Measurements from ENCODE around the gene CHPF.

Gene CHPF

GRCh38 chr2:219573166-219573565, 29.6 kb upstream of the CHPF start:
- no peak for DNase-seq (ENCODE audit: extremely low read depth, insufficient read length)
- Histone ChIP-seq H3K4me3 (replicated peaks; ENCODE audit: low read depth, low read length) (no peak overlapping the region), H3K36me3 (ENCODE audit: control insufficient read depth, insufficient read depth, low read length) (no peaks in the 10 kb centered on the region), H3K27me3 (replicated peaks; ENCODE audit: control insufficient read depth, insufficient read depth, low read length) (no peaks in the 10 kb centered on the region; the same call in 1 of the 2 replicates)
- no peak for TF ChIP-seq CTCF (IDR thresholded peaks at IDR 0.05; ENCODE audit: insufficient read depth, low read length, poor library complexity, severe bottlenecking)

GRCh38 chr2:219572237-219573001, 28.8 kb upstream of the CHPF start, which contains the start of gene INHA:
TSS of gene INHA (plus strand) at chr2:219572310. CDS start at chr2:219572375, 65 bp downstream.
- H3K4me3 ChIP-seq (replicated peaks; ENCODE audit: low read depth, low read length) = no peak within 1 kb of the TSS; the same call in 1 of the 2 replicates
- TF ChIP-seq CTCF (IDR thresholded peaks at IDR 0.05; ENCODE audit: insufficient read depth, low read length, poor library complexity, severe bottlenecking) = no peak
- DNase-seq (ENCODE audit: extremely low read depth, insufficient read length) = no peak
- no peaks in the 10 kb centered on the region; the same call in 1 of the 2 replicates for H3K27me3 ChIP-seq (replicated peaks; ENCODE audit: control insufficient read depth, insufficient read depth, low read length)
- H3K36me3 ChIP-seq (ENCODE audit: control insufficient read depth, insufficient read depth, low read length) = no peaks in the 10 kb centered on the region

GRCh38 chr2:219571311-219572236, 28.0 kb upstream of the CHPF start, which contains the start of gene OBSL1:
TSS of gene OBSL1 (minus strand) at chr2:219571539. CDS start at chr2:219571232, 307 bp downstream.
- DNase-seq (ENCODE audit: extremely low read depth, insufficient read length) = no peak
- H3K4me3 ChIP-seq (replicated peaks; ENCODE audit: low read depth, low read length) = no peak within 1 kb of the TSS; the same call in 1 of the 2 replicates
- no peak for TF ChIP-seq CTCF (IDR thresholded peaks at IDR 0.05; ENCODE audit: insufficient read depth, low read length, poor library complexity, severe bottlenecking)
- no peaks in the 10 kb centered on the region for H3K36me3 ChIP-seq (ENCODE audit: control insufficient read depth, insufficient read depth, low read length)
- H3K27me3 ChIP-seq (replicated peaks; ENCODE audit: control insufficient read depth, insufficient read depth, low read length) = no peaks in the 10 kb centered on the region; the same call in 1 of the 2 replicates

- Histone ChIP-seq H3K27me3 (replicated peaks; ENCODE audit: control insufficient read depth, insufficient read depth, low read length) (no peaks in the 10 kb centered on the region; the same call in 1 of the 2 replicates), H3K4me3 (replicated peaks; ENCODE audit: low read depth, low read length) (no peak overlapping the region), H3K36me3 (ENCODE audit: control insufficient read depth, insufficient read depth, low read length) (no peaks in the 10 kb centered on the region)
- DNase-seq (ENCODE audit: extremely low read depth, insufficient read length) = no peak
- no peak for TF ChIP-seq CTCF (IDR thresholded peaks at IDR 0.05; ENCODE audit: insufficient read depth, low read length, poor library complexity, severe bottlenecking)
Measured at GRCh38 chr2:219570924-219571310, 27.3 kb upstream of the CHPF start.

GRCh38 chr2:219570194-219570923, 26.8 kb upstream of the CHPF start:
- DNase-seq (ENCODE audit: extremely low read depth, insufficient read length) = no peak
- TF ChIP-seq CTCF (IDR thresholded peaks at IDR 0.05; ENCODE audit: insufficient read depth, low read length, poor library complexity, severe bottlenecking) = no peak
- no peaks in the 10 kb centered on the region for H3K36me3 ChIP-seq (ENCODE audit: control insufficient read depth, insufficient read depth, low read length)
- H3K27me3 ChIP-seq (replicated peaks; ENCODE audit: control insufficient read depth, insufficient read depth, low read length) = no peaks in the 10 kb centered on the region; the same call in 1 of the 2 replicates
- no peak overlapping the region for H3K4me3 ChIP-seq (replicated peaks; ENCODE audit: low read depth, low read length)
